Lower leg skin (tissue), 3 donors: Measurements from ENCODE around the gene ZNF618.

Experiments
- CTCF ChIP-seq, 3 donors: fragments of 450-650 bp; IDR thresholded peaks; one replicate each; pipeline ENCODE4 v1.5.1; 2016; ENCODE audit warnings: antibody characterized with exemption in 3 of 3, mild to moderate bottlenecking in 3 of 3, moderate library complexity in 2 of 3
- POLR2A ChIP-seq, 2 donors: fragments of 450-650 bp; IDR thresholded peaks; one replicate each; pipeline ENCODE4 v1.6.1; 2016 to 2017; ENCODE audit warnings: antibody characterized with exemption in 2 of 2, mild to moderate bottlenecking in 1 of 2, moderate library complexity in 1 of 2

GRCh38 chr9:114060070-114060469 is 184.0 kb downstream of the ZNF618 start:
- TF ChIP-seq CTCF (IDR thresholded peaks at IDR 0.05) (no peak), POLR2A (IDR thresholded peaks at IDR 0.05) (no peak)
